ENCODE measurements around the gene TSC22D1.

The TSC22D1 gene

DNA sequence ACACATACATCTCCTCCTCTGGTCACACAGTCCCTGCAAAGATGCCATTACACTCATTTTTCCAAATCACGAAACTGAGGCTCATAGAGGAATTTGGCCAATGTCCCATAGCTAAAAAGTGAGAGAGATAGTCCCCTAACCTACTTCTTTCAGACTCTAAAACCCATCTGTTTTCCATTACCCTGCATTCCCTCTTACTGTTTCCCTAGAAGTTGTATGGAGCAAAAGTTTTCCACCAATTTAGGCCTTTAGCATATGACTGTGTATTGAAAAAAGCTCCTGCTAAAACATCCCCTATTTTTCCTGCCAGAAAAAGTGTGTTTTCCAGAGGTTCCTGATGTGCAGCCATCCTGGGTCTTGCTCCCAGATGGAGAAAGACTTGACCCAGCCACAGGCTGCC, 186.3 kb downstream of the TSC22D1 start:
- no peak overlapping the region for H3K4me3 ChIP-seq (ENCODE audit: severe bottlenecking)
- H3K36me3 ChIP-seq (ENCODE audit: low read depth): no peaks in the 10 kb centered on the region
- no peak overlapping the region for H3K27ac ChIP-seq (ENCODE audit: poor library complexity, severe bottlenecking)
- DNase-seq (ENCODE audit: low spot score): no peak
- TF ChIP-seq, protein P1, sequence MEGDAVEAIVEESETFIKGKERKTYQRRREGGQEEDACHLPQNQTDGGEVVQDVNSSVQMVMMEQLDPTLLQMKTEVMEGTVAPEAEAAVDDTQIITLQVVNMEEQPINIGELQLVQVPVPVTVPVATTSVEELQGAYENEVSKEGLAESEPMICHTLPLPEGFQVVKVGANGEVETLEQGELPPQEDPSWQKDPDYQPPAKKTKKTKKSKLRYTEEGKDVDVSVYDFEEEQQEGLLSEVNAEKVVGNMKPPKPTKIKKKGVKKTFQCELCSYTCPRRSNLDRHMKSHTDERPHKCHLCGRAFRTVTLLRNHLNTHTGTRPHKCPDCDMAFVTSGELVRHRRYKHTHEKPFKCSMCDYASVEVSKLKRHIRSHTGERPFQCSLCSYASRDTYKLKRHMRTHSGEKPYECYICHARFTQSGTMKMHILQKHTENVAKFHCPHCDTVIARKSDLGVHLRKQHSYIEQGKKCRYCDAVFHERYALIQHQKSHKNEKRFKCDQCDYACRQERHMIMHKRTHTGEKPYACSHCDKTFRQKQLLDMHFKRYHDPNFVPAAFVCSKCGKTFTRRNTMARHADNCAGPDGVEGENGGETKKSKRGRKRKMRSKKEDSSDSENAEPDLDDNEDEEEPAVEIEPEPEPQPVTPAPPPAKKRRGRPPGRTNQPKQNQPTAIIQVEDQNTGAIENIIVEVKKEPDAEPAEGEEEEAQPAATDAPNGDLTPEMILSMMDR (IDR thresholded peaks at IDR 0.05; ENCODE audit: poor library complexity, severe bottlenecking): no peak
- H3K4me1 ChIP-seq (ENCODE audit: insufficient read depth, poor library complexity, severe bottlenecking): no peaks in the 10 kb centered on the region
- no peak for ATAC-seq (ENCODE audit: low read depth)
- no peaks in the 10 kb centered on the region for H3K27me3 ChIP-seq (ENCODE audit: insufficient read depth, poor library complexity, severe bottlenecking)
- H3K9me3 ChIP-seq (ENCODE audit: severe bottlenecking): no peaks in the 10 kb centered on the region

DNA sequence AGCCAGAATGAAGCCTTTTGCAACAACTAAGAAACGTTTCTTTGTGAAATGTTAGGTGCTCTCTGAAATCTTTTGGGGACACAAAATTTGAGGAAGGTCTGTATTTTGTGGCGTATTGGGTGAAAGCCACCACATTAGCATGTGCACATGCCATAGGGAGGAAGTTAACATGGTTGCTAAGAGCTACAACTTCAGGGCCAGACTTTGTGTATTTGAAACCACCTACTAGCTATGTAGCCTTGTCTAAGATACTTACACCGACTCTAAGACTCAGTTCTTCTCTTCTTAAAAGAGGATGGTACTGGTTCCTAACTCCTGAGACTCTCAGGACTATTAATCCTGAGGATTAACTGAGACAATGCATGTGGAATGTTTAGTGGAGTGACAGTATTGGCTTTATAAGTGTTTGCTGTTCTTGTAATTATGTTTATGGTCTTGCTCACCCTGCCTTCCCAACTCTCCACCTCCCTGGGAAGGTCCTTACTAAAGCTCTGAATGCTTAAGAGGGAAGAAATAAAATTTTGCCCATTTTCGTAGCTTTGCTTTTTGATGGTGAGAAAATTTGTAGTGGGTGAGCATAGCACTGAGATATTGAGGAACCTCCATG, 187.0 kb downstream of the TSC22D1 start:
- H3K4me1 ChIP-seq (ENCODE audit: insufficient read depth, poor library complexity, severe bottlenecking): no peaks in the 10 kb centered on the region
- H3K27ac ChIP-seq (ENCODE audit: poor library complexity, severe bottlenecking): no peak overlapping the region
- ATAC-seq (ENCODE audit: low read depth): no peak
- no peaks in the 10 kb centered on the region for H3K9me3 ChIP-seq (ENCODE audit: severe bottlenecking)
- no peak overlapping the region for H3K4me3 ChIP-seq (ENCODE audit: severe bottlenecking)
- TF ChIP-seq, protein P1 (IDR thresholded peaks at IDR 0.05; ENCODE audit: poor library complexity, severe bottlenecking): no peak
- H3K27me3 ChIP-seq (ENCODE audit: insufficient read depth, poor library complexity, severe bottlenecking): no peaks in the 10 kb centered on the region
- DNase-seq (ENCODE audit: low spot score): no peak
- H3K36me3 ChIP-seq (ENCODE audit: low read depth): no peaks in the 10 kb centered on the region

DNA sequence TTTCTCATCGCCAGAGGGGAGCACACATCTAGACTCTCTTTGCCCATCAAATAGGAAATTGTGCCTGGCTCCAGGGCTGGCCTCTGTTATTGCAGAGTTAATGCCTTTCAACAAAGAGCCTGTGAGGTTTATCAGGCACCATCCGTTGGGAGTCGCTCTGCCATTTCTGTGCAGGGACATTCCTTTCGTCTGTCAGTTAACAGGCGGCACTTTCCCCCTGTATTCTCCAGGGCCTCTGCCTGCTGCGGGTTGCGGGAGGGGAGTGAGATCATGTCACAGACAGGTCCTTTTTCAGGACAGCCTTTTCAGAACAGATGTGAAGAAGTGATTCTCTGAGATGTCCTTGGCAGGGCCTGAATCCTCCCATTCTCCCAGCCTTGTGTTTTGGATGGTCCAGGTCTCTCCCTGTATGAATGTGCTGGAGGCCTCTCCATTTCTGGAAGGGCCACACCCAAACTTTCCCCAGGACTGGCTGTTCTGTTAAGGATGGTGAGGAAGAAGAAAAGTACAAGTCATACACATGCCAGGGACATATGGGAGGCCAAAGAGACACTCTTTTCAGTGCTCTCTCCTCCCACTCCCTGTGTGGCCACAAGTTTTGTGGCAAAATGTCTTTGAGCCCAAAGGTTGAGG, 187.6 kb downstream of the TSC22D1 start:
- no peaks in the 10 kb centered on the region for H3K9me3 ChIP-seq (ENCODE audit: severe bottlenecking)
- ATAC-seq (ENCODE audit: low read depth) (no peak), DNase-seq (ENCODE audit: low spot score) (no peak)
- no peaks in the 10 kb centered on the region for H3K27me3 ChIP-seq (ENCODE audit: insufficient read depth, poor library complexity, severe bottlenecking)
- no peaks in the 10 kb centered on the region for H3K4me1 ChIP-seq (ENCODE audit: insufficient read depth, poor library complexity, severe bottlenecking)
- H3K4me3 ChIP-seq (ENCODE audit: severe bottlenecking): no peak overlapping the region
- TF ChIP-seq, protein P1 (IDR thresholded peaks at IDR 0.05; ENCODE audit: poor library complexity, severe bottlenecking): no peak
- no peak overlapping the region for H3K27ac ChIP-seq (ENCODE audit: poor library complexity, severe bottlenecking)
- no peaks in the 10 kb centered on the region for H3K36me3 ChIP-seq (ENCODE audit: low read depth)

- no peak for ATAC-seq (ENCODE audit: low read depth)
- H3K4me1 ChIP-seq (ENCODE audit: insufficient read depth, poor library complexity, severe bottlenecking): no peaks in the 10 kb centered on the region
- no peak overlapping the region for H3K27ac ChIP-seq (ENCODE audit: poor library complexity, severe bottlenecking)
- no peak overlapping the region for H3K4me3 ChIP-seq (ENCODE audit: severe bottlenecking)
- no peak for DNase-seq (ENCODE audit: low spot score)
- TF ChIP-seq, protein P1 (IDR thresholded peaks at IDR 0.05; ENCODE audit: poor library complexity, severe bottlenecking): no peak
- H3K9me3 ChIP-seq (ENCODE audit: severe bottlenecking): no peaks in the 10 kb centered on the region
- H3K36me3 ChIP-seq (ENCODE audit: low read depth): no peaks in the 10 kb centered on the region
- H3K27me3 ChIP-seq (ENCODE audit: insufficient read depth, poor library complexity, severe bottlenecking): no peaks in the 10 kb centered on the region
These were observed 189.1 kb downstream of the TSC22D1 start for GRCh38 chr13:44386913-44387556.

GRCh38 chr13:44385847-44386246, 190.3 kb downstream of the TSC22D1 start:
- H3K36me3 ChIP-seq (ENCODE audit: low read depth): no peaks in the 10 kb centered on the region
- H3K27me3 ChIP-seq (ENCODE audit: insufficient read depth, poor library complexity, severe bottlenecking): no peaks in the 10 kb centered on the region
- no peaks in the 10 kb centered on the region for H3K4me1 ChIP-seq (ENCODE audit: insufficient read depth, poor library complexity, severe bottlenecking)
- DNase-seq (ENCODE audit: low spot score): no peak
- no peak overlapping the region for H3K4me3 ChIP-seq (ENCODE audit: severe bottlenecking)
- H3K9me3 ChIP-seq (ENCODE audit: severe bottlenecking): no peaks in the 10 kb centered on the region
- TF ChIP-seq, protein P1 (IDR thresholded peaks at IDR 0.05; ENCODE audit: poor library complexity, severe bottlenecking): no peak
- no peak for ATAC-seq (ENCODE audit: low read depth)
- no peak overlapping the region for H3K27ac ChIP-seq (ENCODE audit: poor library complexity, severe bottlenecking)
